Upper lobe of left lung (tissue), 6 donors: ENCODE measurements around the gene SETD4. TPM values are rescaled to one million over a fixed set of nuclear protein-coding genes. Genes with fewer than 3 reads are reported as not detected.

ENCODE experiments used
- ATAC-seq, 2 donors: fragments of 200-7000 bp; cut with Tn5 transposase; one replicate each; pipeline ENCODE4 v1.9.1; 2022; ENCODE audit warnings: mild to moderate bottlenecking in 2 of 2, moderate library complexity in 2 of 2; ENCODE audit not compliant: low FRiP score in 2 of 2
- DNase-seq, 2 donors: peaks; one replicate each; pipeline ENCODE4 v3.0.0-alpha.2; 2019 to 2020
- H3K27ac ChIP-seq, 4 donors: fragments of 200-600 bp; sonication (generic); one replicate each; pipeline ENCODE4 v1.5.1; 2016 to 2019
- H3K27me3 ChIP-seq, 4 donors: fragments of 200-600 bp; sonication (generic); one replicate each; pipeline ENCODE4 v1.5.1; 2017 to 2019
- H3K36me3 ChIP-seq, 4 donors: fragments of 200-600 bp; sonication (generic); one replicate each; pipeline ENCODE4 v1.5.1; 2016 to 2019
- H3K4me1 ChIP-seq, 4 donors: fragments of 200-600 bp; sonication (generic); one replicate each; pipeline ENCODE4 v1.5.1; 2018 to 2019
- H3K4me3 ChIP-seq, 4 donors: fragments of 200-600 bp; sonication (generic); one replicate each; pipeline ENCODE4 v1.5.1; 2017 to 2019; ENCODE audit warnings: mild to moderate bottlenecking in 2 of 4, moderate library complexity in 1 of 4
- H3K9me3 ChIP-seq, 4 donors: fragments of 200-600 bp; sonication (generic); one replicate each; pipeline ENCODE4 v1.5.1; 2018 to 2019
- EP300 ChIP-seq, 4 donors: sonication (generic); formaldehyde crosslinking; IDR thresholded peaks; one replicate each; pipeline ENCODE4 v1.5.1; 2017; ENCODE audit warnings: antibody characterized with exemption in 4 of 4, control low read depth in 2 of 4
- POLR2A ChIP-seq, 4 donors: fragments of 450-650 bp; IDR thresholded peaks; one replicate each; pipeline ENCODE4 v1.5.1; 2016 to 2017; ENCODE audit warnings: antibody characterized with exemption in 4 of 4, mild to moderate bottlenecking in 2 of 4
- POLR2AphosphoS5 ChIP-seq, 2 donors: sonication (generic); formaldehyde crosslinking; IDR thresholded peaks; one replicate each; pipeline ENCODE4 v1.5.1; 2017; ENCODE audit warnings: antibody characterized with exemption in 2 of 2
- WGBS, 2 donors: methylation state at CpG; one replicate each; pipeline ENCODE4 v1.1.5; 2017 to 2018; 5-methylcytosine and 5-hydroxymethylcytosine counted together
- total RNA-seq, 6 donors: library from RNA; depleted of rRNA in 4 of 6; stranded (reverse); fragments of >200 nt in 4 of 6; gene quantifications; one replicate each; pipeline versions ENCODE4 v1.1.0 to v1.2.1, GENCODE V29; 2016 to 2021
- TF ChIP-seq, protein P1 (sequence below), 6 experiments: fragments of 450-650 bp in 4 of 6; fragments of 200-600 bp in 2 of 6; sonication (generic) in 2 of 6; IDR thresholded peaks; one replicate each; pipeline ENCODE4 v1.5.1; 2016 to 2019; ENCODE audit warnings: antibody characterized with exemption in 6 of 6
- donor health status: DM: no; HTN: no; CAD: no; lungs with moderate emphysema.
- donor health status: DM: no; HTN: yes; CAD: no; lungs with severe emphysema.

SETD4 gene
- total RNA-seq, 6 donors from 2014 or later = 16.0 to 55.5 (median 25.1) TPM

GRCh38 chr21:36061445-36061844, 1.1 kb upstream of the SETD4 start:
- 98 to 100% methylated on average over 2 of the region's 2 CpGs for WGBS, 2 donors
- ATAC-seq (no peak), DNase-seq (no peak)
- Histone ChIP-seq H3K27ac (no peak overlapping the region), H3K27me3 (no peaks in the 10 kb centered on the region), H3K4me1 (peaks cover 13 to 18% (median 16%) of the 10 kb centered on the region in 4 donors), H3K36me3 (peaks cover 5 to 15% (median 8%) of the 10 kb centered on the region in 4 donors), H3K4me3 (no peak overlapping the region), H3K9me3 (no peaks in the 10 kb centered on the region)
- TF ChIP-seq EP300 (IDR thresholded peaks at IDR 0.05) = no peak
- TF ChIP-seq POLR2A (IDR thresholded peaks at IDR 0.05) = no peak
- no peak for TF ChIP-seq POLR2AphosphoS5 (IDR thresholded peaks at IDR 0.05)

GRCh38 chr21:36059823-36060158, 535 bp downstream of the SETD4 start:
- TF ChIP-seq POLR2A (IDR thresholded peaks at IDR 0.05) = peak in 1 of 4 donors; percentile 10
- TF ChIP-seq EP300 (IDR thresholded peaks at IDR 0.05) = no peak
- 1% methylated on average over 14 to 32 of the region's 34 CpGs for WGBS, 2 donors
- no peaks in the 10 kb centered on the region for H3K27me3 ChIP-seq
- H3K4me3 ChIP-seq = peak overlapping the region; percentile 68 to 89 (median 80)
- no peaks in the 10 kb centered on the region for H3K9me3 ChIP-seq
- peaks cover 13 to 17% (median 14%) of the 10 kb centered on the region in 4 donors for H3K4me1 ChIP-seq
- H3K27ac ChIP-seq = peak overlapping the region; percentile 88 to 92 (median 90)
- peaks cover 17 to 32% (median 24%) of the 10 kb centered on the region in 4 donors for H3K36me3 ChIP-seq
- ATAC-seq (peak; percentile 68 to 75), DNase-seq (peak; percentile 59 to 86)

DNA sequence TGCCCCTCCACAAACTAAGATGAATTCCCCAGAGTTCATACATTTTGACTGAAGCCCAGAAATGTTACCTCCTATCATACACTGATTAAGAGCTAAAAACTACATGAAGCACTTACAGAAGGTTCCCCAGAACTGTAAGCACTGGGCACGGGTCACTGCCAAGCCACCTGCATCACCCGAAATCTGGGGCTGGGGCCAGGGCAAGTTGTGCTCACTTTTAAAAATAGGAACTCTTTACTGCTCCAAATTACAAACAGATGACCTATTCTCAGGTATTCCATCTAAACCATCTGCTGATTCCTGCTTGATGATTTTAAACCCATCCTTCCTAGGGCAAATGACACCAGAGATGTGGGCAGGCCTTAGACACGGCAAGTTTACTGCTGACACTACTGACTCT, 4.8 kb downstream of the SETD4 start:
- DNase-seq (no peak), ATAC-seq (no peak)
- 89 to 97% methylated on average over 3 of the region's 3 CpGs for WGBS, 2 donors
- Histone ChIP-seq H3K27me3 (no peaks in the 10 kb centered on the region), H3K4me1 (peaks cover 14 to 22% (median 16%) of the 10 kb centered on the region in 4 donors), H3K36me3 (peaks cover 28 to 72% (median 49%) of the 10 kb centered on the region in 4 donors), H3K4me3 (no peak overlapping the region), H3K27ac (no peak overlapping the region), H3K9me3 (no peaks in the 10 kb centered on the region)
- TF ChIP-seq EP300 (IDR thresholded peaks at IDR 0.05) (no peak), POLR2AphosphoS5 (IDR thresholded peaks at IDR 0.05) (no peak), POLR2A (IDR thresholded peaks at IDR 0.05) (no peak)
- TF ChIP-seq, protein P1, sequence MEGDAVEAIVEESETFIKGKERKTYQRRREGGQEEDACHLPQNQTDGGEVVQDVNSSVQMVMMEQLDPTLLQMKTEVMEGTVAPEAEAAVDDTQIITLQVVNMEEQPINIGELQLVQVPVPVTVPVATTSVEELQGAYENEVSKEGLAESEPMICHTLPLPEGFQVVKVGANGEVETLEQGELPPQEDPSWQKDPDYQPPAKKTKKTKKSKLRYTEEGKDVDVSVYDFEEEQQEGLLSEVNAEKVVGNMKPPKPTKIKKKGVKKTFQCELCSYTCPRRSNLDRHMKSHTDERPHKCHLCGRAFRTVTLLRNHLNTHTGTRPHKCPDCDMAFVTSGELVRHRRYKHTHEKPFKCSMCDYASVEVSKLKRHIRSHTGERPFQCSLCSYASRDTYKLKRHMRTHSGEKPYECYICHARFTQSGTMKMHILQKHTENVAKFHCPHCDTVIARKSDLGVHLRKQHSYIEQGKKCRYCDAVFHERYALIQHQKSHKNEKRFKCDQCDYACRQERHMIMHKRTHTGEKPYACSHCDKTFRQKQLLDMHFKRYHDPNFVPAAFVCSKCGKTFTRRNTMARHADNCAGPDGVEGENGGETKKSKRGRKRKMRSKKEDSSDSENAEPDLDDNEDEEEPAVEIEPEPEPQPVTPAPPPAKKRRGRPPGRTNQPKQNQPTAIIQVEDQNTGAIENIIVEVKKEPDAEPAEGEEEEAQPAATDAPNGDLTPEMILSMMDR (IDR thresholded peaks at IDR 0.05) = no peak

DNA sequence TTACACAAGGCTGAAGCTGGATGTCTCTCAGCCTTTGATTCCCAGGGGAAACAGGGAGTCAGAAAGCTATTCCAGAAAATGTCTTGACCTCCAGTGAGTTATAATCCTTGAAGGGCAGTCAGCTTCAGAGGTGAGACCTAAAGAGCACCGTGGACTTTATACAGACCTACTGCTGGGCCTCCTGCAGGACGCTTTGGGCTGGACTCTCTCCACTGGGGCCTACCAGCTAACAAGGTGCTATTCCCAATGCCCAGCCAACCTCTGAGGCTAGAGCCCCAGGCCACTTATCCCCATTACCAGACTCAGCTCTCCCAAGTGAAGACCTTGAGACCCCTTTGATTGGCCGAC, 6.6 kb downstream of the SETD4 start:
- Histone ChIP-seq H3K4me3 (no peak overlapping the region), H3K27me3 (no peaks in the 10 kb centered on the region), H3K27ac (peak overlapping the region in 1 of 4 donors; percentile 13), H3K9me3 (no peaks in the 10 kb centered on the region), H3K36me3 (peaks cover 28 to 89% (median 54%) of the 10 kb centered on the region in 4 donors), H3K4me1 (peaks cover 5 to 14% (median 7%) of the 10 kb centered on the region in 4 donors)
- ATAC-seq = no peak
- DNase-seq = no peak
- 93 to 100% methylated on average over 1 to 3 of the region's 3 CpGs for WGBS, 2 donors
- TF ChIP-seq, protein P1 (IDR thresholded peaks at IDR 0.05) = no peak
- TF ChIP-seq POLR2AphosphoS5 (IDR thresholded peaks at IDR 0.05) = no peak
- TF ChIP-seq POLR2A (IDR thresholded peaks at IDR 0.05) = no peak
- TF ChIP-seq EP300 (IDR thresholded peaks at IDR 0.05) = no peak

DNA sequence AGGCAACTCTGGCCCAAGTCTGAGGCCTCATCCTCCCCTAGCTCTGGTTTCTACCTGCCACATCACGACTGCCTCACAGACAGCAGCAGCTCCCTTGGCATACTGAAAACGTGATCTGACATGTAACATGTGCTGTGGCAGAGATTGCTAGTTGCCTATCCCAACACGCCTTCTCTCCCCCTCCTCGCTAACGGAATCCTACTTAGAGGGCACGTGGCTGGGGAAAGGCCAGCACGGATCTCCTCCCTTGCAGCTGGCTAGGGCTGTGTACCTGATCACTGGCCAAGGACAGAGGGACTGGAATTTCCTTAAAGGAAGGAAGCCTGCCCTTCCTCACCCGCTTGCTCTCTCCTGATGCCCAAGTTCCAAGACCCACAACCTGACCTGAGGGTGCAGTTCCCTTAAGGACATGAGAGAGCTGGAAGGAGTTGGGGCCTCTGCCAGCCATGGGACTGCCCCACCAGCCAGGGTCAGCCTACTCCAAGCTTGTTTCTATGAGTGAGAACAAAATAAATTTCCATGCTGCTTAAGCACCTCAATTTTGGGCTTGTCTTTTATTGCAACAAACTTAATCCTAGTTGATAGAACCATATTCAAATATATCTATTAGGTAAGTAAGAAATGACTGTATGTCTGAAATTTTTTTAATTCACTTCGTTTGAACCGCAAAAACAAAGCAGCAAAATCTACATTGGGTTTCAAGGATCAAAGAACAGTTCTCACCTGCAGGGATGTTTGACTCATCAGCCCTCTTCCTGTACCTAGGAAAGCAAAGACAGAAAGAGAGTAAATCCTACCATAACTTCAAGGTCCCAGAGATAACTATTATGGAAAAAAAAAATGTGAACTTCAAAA, 7.2 kb downstream of the SETD4 start:
- 78 to 81% methylated on average over 10 of the region's 10 CpGs for WGBS, 2 donors
- H3K27ac ChIP-seq = peak overlapping the region in 1 of 4 donors; percentile 13
- TF ChIP-seq EP300 (IDR thresholded peaks at IDR 0.05) = no peak
- TF ChIP-seq, protein P1 (IDR thresholded peaks at IDR 0.05) = no peak
- TF ChIP-seq POLR2AphosphoS5 (IDR thresholded peaks at IDR 0.05) = no peak
- TF ChIP-seq POLR2A (IDR thresholded peaks at IDR 0.05) = no peak

More for the DNA sequence above, 7.2 kb downstream of the SETD4 start:
- Histone ChIP-seq H3K9me3 (no peaks in the 10 kb centered on the region), H3K4me3 (no peak overlapping the region), H3K27me3 (no peaks in the 10 kb centered on the region), H3K4me1 (peaks cover 0 to 12% (median 3%) of the 10 kb centered on the region in 4 donors), H3K36me3 (peaks cover 28 to 91% (median 57%) of the 10 kb centered on the region in 4 donors)
- DNase-seq = no peak
- no peak for ATAC-seq
